Activated CD4-positive, alpha-beta memory T cell treated with anti-CD3 and anti-CD28 coated beads, Interleukin-2, amount 10 ng/mL, durations not matched to agents 7 days and 5 days (primary cell): ENCODE measurements around the gene LHFPL2. TPM values are rescaled to one million over a fixed set of nuclear protein-coding genes. Genes with fewer than 3 reads are reported as not detected.

Experiments
- CTCF ChIA-PET: fragments of 350-600 bp; sonication (Branson Sonifier 250); formaldehyde crosslinking; loops from one replicate; lab custom pipeline; 2021; ENCODE audit warnings: antibody characterized with exemption, inconsistent platforms; lab: Charles Lee
- POLR2A ChIA-PET: fragments of 350-600 bp; sonication (Branson Sonifier 250); formaldehyde crosslinking; loops from one replicate; lab custom pipeline; 2021; ENCODE audit warnings: antibody characterized with exemption; lab: Charles Lee
- DNase-seq: peaks from one replicate; pipeline ENCODE4 v3.0.0-alpha.2; 2020
- H3K27ac Mint-ChIP-seq: one replicate; pipeline ENCODE4 v1.8.0; 2021; ENCODE audit warnings: mild to moderate bottlenecking, mixed read lengths
- H3K27me3 Mint-ChIP-seq: one replicate; pipeline ENCODE4 v1.8.0; 2021; ENCODE audit warnings: mixed read lengths
- H3K36me3 Mint-ChIP-seq: one replicate; pipeline ENCODE4 v1.8.0; 2021; ENCODE audit warnings: low read depth, mixed read lengths
- H3K4me1 Mint-ChIP-seq: one replicate; pipeline ENCODE4 v1.8.0; 2021; ENCODE audit warnings: mixed read lengths
- H3K4me3 Mint-ChIP-seq: one replicate; pipeline ENCODE4 v1.8.0; 2021; ENCODE audit warnings: mild to moderate bottlenecking, mixed read lengths
- H3K9me3 Mint-ChIP-seq: one replicate; pipeline ENCODE4 v1.8.0; 2021; ENCODE audit warnings: mixed read lengths
- total RNA-seq, 2 experiments: library from RNA; stranded (reverse); gene quantifications; one replicate each; pipeline ENCODE4 v1.2.3, GENCODE V29; 2021

LHFPL2 gene
- total RNA-seq, 2 experiments from 2014 or later: 0.18 to 0.30 TPM

- H3K27ac Mint-ChIP-seq: no peak overlapping the region
Observed at GRCh38 chr5:78501411-78502352, 146.9 kb downstream of the LHFPL2 start.

DNA sequence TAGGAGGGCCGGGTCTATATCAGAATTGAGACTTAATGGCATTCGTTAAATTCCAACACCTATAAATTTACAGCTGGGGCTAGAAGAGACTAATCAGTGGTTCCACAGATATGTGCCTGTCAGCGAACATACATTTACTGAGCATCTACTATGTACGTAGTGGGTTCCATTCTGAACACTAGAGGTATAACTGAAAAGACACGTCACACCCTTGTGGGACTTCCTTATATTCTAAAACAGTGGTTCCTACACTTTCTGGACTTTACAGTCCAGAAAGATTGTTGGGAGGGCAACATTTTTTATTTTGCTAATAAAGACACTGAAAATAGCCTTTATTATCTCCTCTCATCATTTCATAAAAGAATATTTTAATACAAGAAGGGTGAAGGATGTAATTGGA, 147.7 kb downstream of the LHFPL2 start:
- POLR2A ChIA-PET: no interaction called here
- Mint-ChIP-seq H3K9me3 (no peaks in the 10 kb centered on the region), H3K27ac (no peak overlapping the region), H3K27me3 (peaks cover 42% of the 10 kb centered on the region), H3K4me1 (no peaks in the 10 kb centered on the region), H3K4me3 (no peak overlapping the region), H3K36me3 (no peaks in the 10 kb centered on the region)
- DNase-seq: no peak
- CTCF ChIA-PET: no interaction called here

More at GRCh38 chr5:78501411-78502352, 146.9 kb downstream of the LHFPL2 start:
- H3K4me1 Mint-ChIP-seq: no peaks in the 10 kb centered on the region
- POLR2A ChIA-PET: no interaction called here
- no peak overlapping the region for H3K4me3 Mint-ChIP-seq
- no peaks in the 10 kb centered on the region for H3K36me3 Mint-ChIP-seq
- no peaks in the 10 kb centered on the region for H3K9me3 Mint-ChIP-seq
- no peak for DNase-seq
- H3K27me3 Mint-ChIP-seq: peaks cover 46% of the 10 kb centered on the region
- CTCF ChIA-PET: interaction anchor here (1.2 kb wide), 1 partner anchor 41 kb away, joined by 3 read pairs; no protein-coding TSS in a partner anchor

- Mint-ChIP-seq H3K27ac (no peak overlapping the region), H3K4me1 (no peaks in the 10 kb centered on the region), H3K36me3 (no peaks in the 10 kb centered on the region), H3K4me3 (no peak overlapping the region), H3K9me3 (no peaks in the 10 kb centered on the region), H3K27me3 (peaks cover 38% of the 10 kb centered on the region)
- POLR2A ChIA-PET: no interaction called here
- CTCF ChIA-PET: no interaction called here
- DNase-seq: no peak
Observed at GRCh38 chr5:78500028-78500427, 148.5 kb downstream of the LHFPL2 start.

DNA sequence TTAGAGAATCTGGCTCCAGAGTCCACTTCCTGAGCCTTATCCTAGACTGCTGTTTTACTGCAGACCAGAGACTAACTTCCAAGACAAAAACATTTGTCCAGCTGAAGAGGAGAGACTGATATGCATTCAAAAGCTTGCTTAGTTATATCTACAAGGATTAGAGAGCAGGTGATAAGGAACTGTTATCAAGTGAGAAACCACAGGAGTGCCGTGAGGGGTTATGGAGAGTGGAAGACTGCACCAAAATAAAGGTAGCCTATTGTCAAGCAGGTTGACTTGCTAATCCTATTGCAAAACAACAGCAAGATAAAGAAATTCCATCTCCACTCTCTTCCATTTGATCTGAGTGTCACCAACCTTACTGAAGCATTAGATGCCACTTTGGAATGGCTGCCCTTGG, 149.1 kb downstream of the LHFPL2 start:
- H3K4me3 Mint-ChIP-seq: no peak overlapping the region
- POLR2A ChIA-PET: no interaction called here
- no peaks in the 10 kb centered on the region for H3K9me3 Mint-ChIP-seq
- DNase-seq: no peak
- no peak overlapping the region for H3K27ac Mint-ChIP-seq
- peaks cover 38% of the 10 kb centered on the region for H3K27me3 Mint-ChIP-seq
- CTCF ChIA-PET: no interaction called here
- H3K4me1 Mint-ChIP-seq: no peaks in the 10 kb centered on the region
- no peaks in the 10 kb centered on the region for H3K36me3 Mint-ChIP-seq

DNA sequence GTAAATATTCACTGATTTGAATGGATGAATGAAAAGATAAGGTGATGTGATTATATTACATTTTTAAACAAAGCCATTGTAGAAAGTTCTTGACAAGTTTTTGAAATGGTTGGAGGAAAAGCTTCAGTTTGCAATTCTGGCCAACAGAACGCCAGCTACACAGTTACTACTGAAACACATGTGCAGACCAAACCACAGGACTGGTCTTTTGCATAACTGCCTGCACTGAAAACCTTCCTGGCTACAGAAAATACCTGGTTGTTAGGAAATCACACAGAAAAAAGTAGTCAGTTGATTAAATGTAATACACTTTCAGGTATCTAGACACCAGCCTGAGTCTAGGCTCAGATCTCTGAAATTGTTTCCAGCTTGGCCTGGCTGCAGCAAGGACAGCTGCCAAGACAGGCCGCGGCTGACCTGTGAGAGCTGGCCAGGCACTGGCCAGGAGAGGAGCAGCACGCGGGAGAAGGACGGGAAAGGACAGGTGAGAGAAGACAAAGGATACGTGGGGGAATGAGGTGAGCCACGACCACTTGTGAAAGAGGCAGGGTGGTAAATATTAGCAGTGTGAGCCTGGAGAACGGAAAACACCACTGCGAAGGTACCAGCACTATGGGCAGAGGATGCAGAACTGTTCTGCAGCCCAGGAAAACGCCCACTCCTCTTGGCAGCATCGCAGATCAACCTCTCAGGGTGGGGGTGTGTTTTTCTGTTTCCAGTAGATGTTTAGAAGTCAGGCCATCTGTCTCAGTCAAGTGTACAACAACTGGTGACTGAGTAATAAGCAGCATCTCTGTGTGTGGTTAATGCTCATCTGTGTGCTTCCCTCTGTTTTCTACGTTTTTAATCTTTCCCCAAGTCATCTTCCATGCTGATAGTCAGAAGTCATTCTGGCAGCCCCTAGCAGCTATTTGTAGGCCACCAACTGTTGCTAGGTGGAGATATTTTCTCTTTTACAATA, 150.7 kb downstream of the LHFPL2 start:
- no peak for DNase-seq
- H3K9me3 Mint-ChIP-seq: no peaks in the 10 kb centered on the region
- H3K27me3 Mint-ChIP-seq: peaks cover 37% of the 10 kb centered on the region
- no peak overlapping the region for H3K4me3 Mint-ChIP-seq
- CTCF ChIA-PET: no interaction called here
- no peaks in the 10 kb centered on the region for H3K4me1 Mint-ChIP-seq
- H3K36me3 Mint-ChIP-seq: no peaks in the 10 kb centered on the region
- H3K27ac Mint-ChIP-seq: no peak overlapping the region
- POLR2A ChIA-PET: no interaction called here

- ChIA-PET POLR2A (no interaction called here), CTCF (no interaction called here)
- H3K4me3 Mint-ChIP-seq: no peak overlapping the region
- no peak overlapping the region for H3K27ac Mint-ChIP-seq
- peaks cover 24% of the 10 kb centered on the region for H3K27me3 Mint-ChIP-seq
- H3K4me1 Mint-ChIP-seq: no peaks in the 10 kb centered on the region
- no peaks in the 10 kb centered on the region for H3K9me3 Mint-ChIP-seq
- H3K36me3 Mint-ChIP-seq: no peaks in the 10 kb centered on the region
- no peak for DNase-seq
Observed at GRCh38 chr5:78496373-78496772, 152.2 kb downstream of the LHFPL2 start.

DNA sequence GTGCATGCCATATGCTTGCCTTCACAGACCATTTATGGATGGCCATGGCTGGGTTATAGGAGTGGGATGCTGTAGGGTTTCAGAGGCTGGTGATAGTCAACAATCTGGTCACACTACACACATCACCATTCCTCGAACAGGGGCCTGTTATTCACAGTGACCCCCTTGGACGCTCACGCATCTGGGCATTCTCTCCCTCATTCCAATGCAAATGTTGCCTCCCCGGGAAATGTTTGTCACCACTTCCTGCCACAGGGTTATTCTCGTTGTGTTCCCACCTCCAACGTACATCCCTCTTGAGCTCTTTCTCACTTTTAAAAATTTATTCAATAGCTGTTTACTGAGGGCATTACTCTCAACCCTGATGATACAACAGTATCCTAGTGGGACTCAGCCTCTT, 152.8 kb downstream of the LHFPL2 start:
- Mint-ChIP-seq H3K27ac (no peak overlapping the region), H3K4me1 (no peaks in the 10 kb centered on the region), H3K27me3 (peaks cover 20% of the 10 kb centered on the region), H3K9me3 (no peaks in the 10 kb centered on the region), H3K36me3 (no peaks in the 10 kb centered on the region), H3K4me3 (no peak overlapping the region)
- ChIA-PET CTCF (no interaction called here), POLR2A (no interaction called here)
- DNase-seq: no peak

- no peak overlapping the region for H3K27ac Mint-ChIP-seq
- CTCF ChIA-PET: no interaction called here
- no peaks in the 10 kb centered on the region for H3K36me3 Mint-ChIP-seq
- H3K9me3 Mint-ChIP-seq: no peaks in the 10 kb centered on the region
- DNase-seq: no peak
- no peaks in the 10 kb centered on the region for H3K27me3 Mint-ChIP-seq
- H3K4me3 Mint-ChIP-seq: no peak overlapping the region
- H3K4me1 Mint-ChIP-seq: no peaks in the 10 kb centered on the region
- POLR2A ChIA-PET: interaction anchor here (1.4 kb wide), 1 partner anchor 132 kb away, joined by 3 read pairs; the partner anchor contains the start of gene SCAMP1
Observed at GRCh38 chr5:78492650-78493049, 155.9 kb downstream of the LHFPL2 start.

DNA sequence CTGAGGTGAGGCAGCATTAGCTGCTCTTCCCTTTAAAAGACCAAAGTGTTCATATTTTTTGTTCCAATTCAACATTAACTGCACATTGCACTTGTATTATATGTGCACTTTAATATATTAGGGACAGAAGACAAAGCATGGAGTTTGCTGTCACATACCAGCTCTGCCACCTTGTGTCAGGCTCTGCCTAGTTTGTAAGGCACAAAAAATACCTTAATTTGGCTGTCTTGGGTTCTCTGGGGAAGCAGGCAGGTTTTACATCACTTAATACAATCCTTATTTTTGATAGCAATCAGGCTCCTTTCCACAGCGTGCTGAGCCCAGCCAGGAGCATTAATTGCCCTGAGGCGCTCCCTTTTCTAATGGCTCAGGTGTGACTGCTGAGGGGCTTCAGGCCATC, 156.3 kb downstream of the LHFPL2 start:
- Mint-ChIP-seq H3K27me3 (no peaks in the 10 kb centered on the region), H3K4me1 (no peaks in the 10 kb centered on the region), H3K4me3 (no peak overlapping the region), H3K27ac (no peak overlapping the region), H3K36me3 (no peaks in the 10 kb centered on the region), H3K9me3 (no peaks in the 10 kb centered on the region)
- CTCF ChIA-PET: no interaction called here
- no peak for DNase-seq
- POLR2A ChIA-PET: interaction anchor here (1.4 kb wide), 1 partner anchor 131 kb away, joined by 3 read pairs; the partner anchor contains the start of gene SCAMP1

GRCh38 chr5:78490709-78491485, 157.7 kb downstream of the LHFPL2 start:
- Mint-ChIP-seq H3K4me3 (no peak overlapping the region), H3K27ac (no peak overlapping the region), H3K4me1 (no peaks in the 10 kb centered on the region), H3K9me3 (no peaks in the 10 kb centered on the region), H3K27me3 (no peaks in the 10 kb centered on the region), H3K36me3 (no peaks in the 10 kb centered on the region)
- no peak for DNase-seq
- CTCF ChIA-PET: no interaction called here
- POLR2A ChIA-PET: interaction anchor here (1.4 kb wide), 1 partner anchor 130 kb away, joined by 3 read pairs; the partner anchor contains the start of gene SCAMP1

- no peak for DNase-seq
- H3K9me3 Mint-ChIP-seq: no peaks in the 10 kb centered on the region
- no peaks in the 10 kb centered on the region for H3K36me3 Mint-ChIP-seq
- CTCF ChIA-PET: interaction anchor here (1.0 kb wide), 1 partner anchor 20 kb away, joined by 3 read pairs; no protein-coding TSS in a partner anchor
- H3K4me1 Mint-ChIP-seq: peaks cover 10% of the 10 kb centered on the region
- no peak overlapping the region for H3K27ac Mint-ChIP-seq
- no peaks in the 10 kb centered on the region for H3K27me3 Mint-ChIP-seq
- POLR2A ChIA-PET: no interaction called here
- H3K4me3 Mint-ChIP-seq: no peak overlapping the region
Observed at GRCh38 chr5:78487846-78488245, 160.7 kb downstream of the LHFPL2 start.

DNA sequence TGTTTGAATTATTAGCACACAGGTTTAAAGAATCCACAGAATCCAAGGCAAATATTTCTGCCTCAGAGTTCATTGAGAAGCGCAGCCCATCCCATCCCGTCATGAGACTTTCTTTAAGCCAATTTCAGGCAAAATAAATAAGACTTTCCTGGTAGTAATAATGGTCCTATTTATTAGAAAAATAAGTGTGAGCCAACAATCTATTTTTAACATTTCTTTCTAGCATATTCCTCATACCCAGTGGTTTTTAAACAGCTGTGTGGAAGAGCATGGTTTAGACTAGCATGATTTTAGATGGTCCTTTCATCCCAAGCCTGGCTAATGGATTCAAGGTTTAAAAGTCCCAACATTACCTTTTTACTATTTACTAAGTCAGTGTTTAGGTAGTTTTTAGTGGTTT, 162.4 kb downstream of the LHFPL2 start:
- no peak overlapping the region for H3K4me3 Mint-ChIP-seq
- CTCF ChIA-PET: no interaction called here
- POLR2A ChIA-PET: no interaction called here
- H3K9me3 Mint-ChIP-seq: no peaks in the 10 kb centered on the region
- no peaks in the 10 kb centered on the region for H3K36me3 Mint-ChIP-seq
- no peak for DNase-seq
- H3K27me3 Mint-ChIP-seq: no peaks in the 10 kb centered on the region
- H3K4me1 Mint-ChIP-seq: peaks cover 10% of the 10 kb centered on the region
- no peak overlapping the region for H3K27ac Mint-ChIP-seq
